ENCODE measurements around the gene NDUFA7. TPM values are rescaled to one million over a fixed set of nuclear protein-coding genes. Genes with fewer than 3 reads are reported as not detected.
A peak's percentile ranks its signal among the peaks of the same experiment; 100 is the strongest.
"Not testable (repeated sequence)": the region's sequence is repeated elsewhere in the genome, so short reads cannot be mapped to it uniquely, and the experiment has no call there.

The NDUFA7 gene
- total and polyA plus RNA-seq, 2 donors from 2014 or later, result 51.2 to 304 TPM

GRCh38 chr19:8319807-8320520 is 1.2 kb downstream of the NDUFA7 start:
- peak overlapping the region; percentile 75 to 99 (median 89) for H3K4me3 ChIP-seq (ENCODE audit: low read length in 3 of 3)
- TF ChIP-seq, protein P1, sequence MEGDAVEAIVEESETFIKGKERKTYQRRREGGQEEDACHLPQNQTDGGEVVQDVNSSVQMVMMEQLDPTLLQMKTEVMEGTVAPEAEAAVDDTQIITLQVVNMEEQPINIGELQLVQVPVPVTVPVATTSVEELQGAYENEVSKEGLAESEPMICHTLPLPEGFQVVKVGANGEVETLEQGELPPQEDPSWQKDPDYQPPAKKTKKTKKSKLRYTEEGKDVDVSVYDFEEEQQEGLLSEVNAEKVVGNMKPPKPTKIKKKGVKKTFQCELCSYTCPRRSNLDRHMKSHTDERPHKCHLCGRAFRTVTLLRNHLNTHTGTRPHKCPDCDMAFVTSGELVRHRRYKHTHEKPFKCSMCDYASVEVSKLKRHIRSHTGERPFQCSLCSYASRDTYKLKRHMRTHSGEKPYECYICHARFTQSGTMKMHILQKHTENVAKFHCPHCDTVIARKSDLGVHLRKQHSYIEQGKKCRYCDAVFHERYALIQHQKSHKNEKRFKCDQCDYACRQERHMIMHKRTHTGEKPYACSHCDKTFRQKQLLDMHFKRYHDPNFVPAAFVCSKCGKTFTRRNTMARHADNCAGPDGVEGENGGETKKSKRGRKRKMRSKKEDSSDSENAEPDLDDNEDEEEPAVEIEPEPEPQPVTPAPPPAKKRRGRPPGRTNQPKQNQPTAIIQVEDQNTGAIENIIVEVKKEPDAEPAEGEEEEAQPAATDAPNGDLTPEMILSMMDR (IDR thresholded peaks at IDR 0.05; ENCODE audit: borderline replicate concordance, extremely low read depth, insufficient read depth), result no peak
- peaks cover 6 to 15% (median 9%) of the 10 kb centered on the region in 3 donors for H3K36me3 ChIP-seq (ENCODE audit: control insufficient read depth in 2 of 3, insufficient read depth in 3 of 3, low read length in 3 of 3)
- H3K9me3 ChIP-seq (ENCODE audit: control insufficient read depth in 2 of 3, insufficient read depth in 1 of 3, low read length in 3 of 3), result no peaks in the 10 kb centered on the region
- FAIRE-seq (no peak), DNase-seq (no peak)
- H3K27ac ChIP-seq (ENCODE audit: low read depth in 2 of 2, low read length in 2 of 2), result no peak overlapping the region
- peak overlapping the region; percentile 73 to 100 (median 96) for H3K9ac ChIP-seq (ENCODE audit: low read length in 3 of 3)
- intact Hi-C loops (cut with DNase I), result no loop called here
- H3K27me3 ChIP-seq (ENCODE audit: control insufficient read depth, insufficient read depth, low read length), result no peaks in the 10 kb centered on the region
- peaks cover 3 to 22% (median 10%) of the 10 kb centered on the region in 3 donors for H3K4me1 ChIP-seq (ENCODE audit: control insufficient read depth in 2 of 3, insufficient read depth in 2 of 3, low read depth in 1 of 3, low read length in 3 of 3)

- H3K9ac ChIP-seq (ENCODE audit: low read length in 3 of 3); FAIRE-seq; H3K4me3 ChIP-seq (ENCODE audit: low read length in 3 of 3); DNase-seq; H3K27me3 ChIP-seq (ENCODE audit: control insufficient read depth, insufficient read depth, low read length); H3K9me3 ChIP-seq (ENCODE audit: control insufficient read depth in 2 of 3, insufficient read depth in 1 of 3, low read length in 3 of 3); intact Hi-C loops (cut with DNase I); H3K27ac ChIP-seq (ENCODE audit: low read depth in 2 of 2, low read length in 2 of 2): not testable (repeated sequence)
- Histone ChIP-seq H3K4me1 (ENCODE audit: control insufficient read depth in 2 of 3, insufficient read depth in 2 of 3, low read depth in 1 of 3, low read length in 3 of 3) (peaks cover 3 to 22% (median 10%) of the 10 kb centered on the region in 3 donors), H3K36me3 (ENCODE audit: control insufficient read depth in 2 of 3, insufficient read depth in 3 of 3, low read length in 3 of 3) (peaks cover 9 to 20% (median 12%) of the 10 kb centered on the region in 3 donors)
Measured at GRCh38 chr19:8318835-8319234, 2.3 kb downstream of the NDUFA7 start.

DNA sequence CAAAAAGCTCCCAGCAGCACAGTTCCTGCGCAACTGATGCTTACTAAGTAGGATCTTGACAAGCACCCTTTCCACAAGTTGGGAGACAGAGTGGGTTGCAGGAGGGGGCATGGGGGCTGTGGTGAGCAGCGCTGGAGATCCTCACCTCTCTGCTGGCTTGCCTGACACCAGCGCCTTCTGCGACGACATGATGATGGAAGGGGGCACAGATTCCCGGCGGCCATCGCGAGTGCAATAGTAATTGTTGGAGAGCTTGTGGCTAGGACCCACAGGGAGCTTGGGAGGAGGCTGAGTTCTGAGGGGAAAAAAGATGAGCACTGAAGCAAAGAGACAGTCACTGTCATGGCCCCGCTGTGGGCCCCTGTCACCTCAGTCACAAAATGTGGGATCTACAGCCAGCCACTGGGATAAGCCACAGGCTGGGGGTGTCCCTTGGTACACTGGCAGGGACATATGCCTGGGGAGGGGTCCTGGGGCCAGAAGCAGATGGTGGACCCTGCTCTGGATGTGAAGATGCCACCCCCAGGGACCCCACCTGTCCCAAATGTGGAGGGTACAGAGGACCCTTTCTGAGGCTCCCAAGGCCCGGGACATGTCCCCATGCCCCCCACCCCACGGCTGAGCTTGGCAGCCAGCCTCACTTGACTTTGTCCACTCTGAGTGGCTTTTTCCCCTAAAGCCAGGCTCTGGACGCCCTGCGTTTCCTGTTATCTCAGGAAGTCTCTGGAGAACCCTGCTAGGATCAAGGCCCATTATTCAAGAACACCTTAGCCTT is 4.6 kb downstream of the NDUFA7 start:
- H3K9me3 ChIP-seq (ENCODE audit: control insufficient read depth in 2 of 3, insufficient read depth in 1 of 3, low read length in 3 of 3), result no peaks in the 10 kb centered on the region
- H3K36me3 ChIP-seq (ENCODE audit: control insufficient read depth in 2 of 3, insufficient read depth in 3 of 3, low read length in 3 of 3), result peaks cover 3 to 12% (median 10%) of the 10 kb centered on the region in 3 donors
- H3K4me1 ChIP-seq (ENCODE audit: control insufficient read depth in 2 of 3, insufficient read depth in 2 of 3, low read depth in 1 of 3, low read length in 3 of 3), result peaks cover 0 to 14% (median 3%) of the 10 kb centered on the region in 3 donors
- peak in 1 of 5 donors; percentile 69 for DNase-seq
- TF ChIP-seq, protein P1 (IDR thresholded peaks at IDR 0.05; ENCODE audit: borderline replicate concordance, extremely low read depth, insufficient read depth), result no peak
- no peak overlapping the region for H3K27ac ChIP-seq (ENCODE audit: low read depth in 2 of 2, low read length in 2 of 2)
- H3K27me3 ChIP-seq (ENCODE audit: control insufficient read depth, insufficient read depth, low read length), result no peaks in the 10 kb centered on the region
- no peak overlapping the region for H3K4me3 ChIP-seq (ENCODE audit: low read length in 3 of 3)
- intact Hi-C loops (cut with DNase I), result no loop called here
- FAIRE-seq, result no peak
- no peak overlapping the region for H3K9ac ChIP-seq (ENCODE audit: low read length in 3 of 3)

GRCh38 chr19:8314981-8315640 is 6.1 kb downstream of the NDUFA7 start:
- FAIRE-seq; H3K27ac ChIP-seq (ENCODE audit: low read depth in 2 of 2, low read length in 2 of 2); intact Hi-C loops (cut with DNase I); H3K4me3 ChIP-seq (ENCODE audit: low read length in 3 of 3); H3K4me1 ChIP-seq (ENCODE audit: control insufficient read depth in 2 of 3, insufficient read depth in 2 of 3, low read depth in 1 of 3, low read length in 3 of 3); H3K9me3 ChIP-seq (ENCODE audit: control insufficient read depth in 2 of 3, insufficient read depth in 1 of 3, low read length in 3 of 3); DNase-seq; H3K9ac ChIP-seq (ENCODE audit: low read length in 3 of 3); H3K27me3 ChIP-seq (ENCODE audit: control insufficient read depth, insufficient read depth, low read length): not testable (repeated sequence)
- peaks cover 3 to 17% (median 10%) of the 10 kb centered on the region in 3 donors for H3K36me3 ChIP-seq (ENCODE audit: control insufficient read depth in 2 of 3, insufficient read depth in 3 of 3, low read length in 3 of 3)
